Muscle of arm (tissue), 12 donors: ENCODE results near the gene RAB11FIP5. TPM values are rescaled to one million over a fixed set of nuclear protein-coding genes. Genes with fewer than 3 reads are reported as not detected.
A peak's percentile ranks its signal among the peaks of the same experiment; 100 is the strongest.

ENCODE experiments used
- DNase-seq: peaks from one replicate; pipeline ENCODE4 v3.0.0-alpha.2; 2013
- polyA plus RNA-seq, 12 donors: library from polyadenylated mRNA; unstranded; fragments of 120-200 nt; gene quantifications; one replicate each; pipeline ENCODE4 v1.2.1, GENCODE V29; 2013; ENCODE audit not compliant: insufficient read length in 12 of 12

Gene RAB11FIP5
- polyA plus RNA-seq, 12 donors, result 11.5 to 21.2 (median 13.7) TPM; not detected in 1

DNA sequence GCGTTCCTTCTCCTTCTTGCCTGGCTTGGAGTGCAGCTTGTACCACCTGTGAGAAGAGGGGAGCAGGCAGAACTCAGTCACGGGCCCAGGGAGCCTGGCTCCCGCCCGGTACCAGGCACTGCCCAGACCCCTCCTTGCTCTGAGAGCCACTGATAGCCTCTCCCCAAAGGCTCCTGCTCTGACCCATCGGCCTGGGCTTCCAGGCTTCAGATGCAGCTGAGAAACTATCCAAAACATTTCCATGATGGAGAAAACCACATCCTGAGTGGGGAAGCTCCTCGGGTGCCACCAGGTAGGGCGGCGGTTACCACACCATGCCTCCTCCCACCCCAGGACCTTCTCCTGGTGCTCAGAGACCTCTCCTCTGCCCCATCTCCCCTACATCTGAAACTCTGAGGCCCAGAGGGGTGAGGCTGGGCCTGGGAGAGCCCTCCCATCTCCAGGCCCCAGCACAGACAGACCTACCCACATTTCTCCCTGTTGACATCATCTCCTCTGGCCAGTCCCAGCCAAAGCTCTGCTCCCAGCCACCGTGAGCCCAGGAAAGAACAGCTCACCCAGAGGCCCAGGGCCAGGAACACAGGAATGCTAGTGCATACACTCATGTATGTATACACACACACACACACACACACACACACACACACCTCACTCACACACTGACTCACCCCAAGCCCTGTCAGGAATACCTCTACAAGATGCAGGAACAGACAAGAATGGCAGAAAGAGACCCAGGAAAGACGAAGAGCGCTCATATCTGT, 23.3 kb downstream of the RAB11FIP5 start:
- peak; percentile 71 for DNase-seq

DNA sequence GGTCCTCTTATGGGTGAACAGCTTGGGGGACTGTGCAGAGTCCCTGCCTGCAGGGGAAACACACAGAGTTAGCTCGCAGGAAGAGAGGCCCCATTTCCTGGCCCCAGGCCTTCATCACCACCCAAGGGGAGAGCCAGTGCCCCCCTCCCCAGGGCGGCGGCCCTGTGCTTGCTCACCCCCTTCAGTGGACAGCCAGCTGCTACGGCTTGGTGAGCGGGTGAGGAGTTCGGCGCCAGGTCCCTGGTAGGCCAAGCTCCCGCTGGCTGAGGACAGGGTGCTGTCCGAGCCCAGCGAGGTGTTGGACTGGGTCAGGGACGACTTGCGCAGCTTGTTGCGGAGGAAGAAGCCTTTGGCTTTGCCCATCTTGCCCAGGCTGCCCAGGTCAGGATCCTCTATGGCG, 24.0 kb downstream of the RAB11FIP5 start:
- DNase-seq, result no peak

DNA sequence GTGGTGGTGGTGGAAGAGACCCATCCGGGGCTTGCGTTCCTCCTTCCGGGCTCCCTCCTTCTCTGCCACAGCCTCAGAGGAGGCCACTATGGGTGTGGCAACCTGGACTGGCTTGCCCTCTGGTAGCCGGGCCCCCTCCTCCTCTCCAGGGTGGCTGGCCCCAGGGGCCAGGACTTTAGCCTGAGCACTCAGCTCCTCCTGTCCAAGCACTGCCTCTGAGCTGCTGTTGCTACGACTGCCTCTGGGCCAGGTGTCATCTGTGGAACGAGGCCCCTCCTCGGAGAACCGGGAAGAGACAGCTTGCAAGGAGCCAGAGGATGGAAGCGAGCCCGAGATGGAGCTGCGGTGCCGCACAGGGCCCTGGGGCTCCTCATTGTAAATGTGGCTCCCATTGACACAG, 24.5 kb downstream of the RAB11FIP5 start:
- no peak for DNase-seq

DNA sequence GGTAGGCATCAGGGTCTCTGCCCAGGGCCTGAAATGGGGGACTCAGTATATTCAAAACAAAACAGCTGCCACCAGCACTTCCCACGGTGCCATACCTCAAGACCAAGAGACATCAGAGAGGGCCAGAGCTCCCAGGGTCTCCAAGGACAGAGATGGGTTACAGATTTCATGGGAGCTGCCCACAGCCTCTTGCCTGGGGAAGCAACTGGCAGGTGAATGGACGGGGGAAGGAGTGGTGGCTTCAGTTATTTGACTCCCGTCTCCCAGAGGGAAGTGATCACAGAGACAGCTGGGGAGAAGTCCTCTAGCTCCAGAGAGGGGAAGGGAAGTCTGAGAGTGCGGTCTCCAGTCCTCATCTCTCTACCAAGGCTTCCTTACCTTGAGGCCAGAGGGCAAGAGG, 25.4 kb downstream of the RAB11FIP5 start:
- DNase-seq, result no peak

DNA sequence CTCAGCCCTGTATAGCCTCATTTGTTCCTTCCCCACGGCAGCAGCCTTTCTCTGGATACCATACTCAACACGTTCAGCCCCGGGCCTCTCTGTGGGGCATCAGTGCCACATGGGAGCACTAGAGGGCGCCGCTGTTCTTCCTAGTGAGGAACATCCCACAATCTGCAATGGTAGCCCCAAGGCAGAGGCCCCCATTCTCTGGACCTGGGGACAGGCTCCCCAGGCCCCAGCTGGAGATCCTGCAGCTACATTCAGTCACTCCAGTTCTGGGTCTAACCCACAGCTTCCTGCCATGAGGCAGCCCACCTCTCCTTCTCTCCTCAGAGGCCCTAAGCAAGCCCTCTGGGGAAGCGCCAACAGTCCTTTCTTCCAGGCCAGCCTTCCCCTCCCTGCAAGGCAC, 27.1 kb downstream of the RAB11FIP5 start:
- peak; percentile 73 for DNase-seq

DNA sequence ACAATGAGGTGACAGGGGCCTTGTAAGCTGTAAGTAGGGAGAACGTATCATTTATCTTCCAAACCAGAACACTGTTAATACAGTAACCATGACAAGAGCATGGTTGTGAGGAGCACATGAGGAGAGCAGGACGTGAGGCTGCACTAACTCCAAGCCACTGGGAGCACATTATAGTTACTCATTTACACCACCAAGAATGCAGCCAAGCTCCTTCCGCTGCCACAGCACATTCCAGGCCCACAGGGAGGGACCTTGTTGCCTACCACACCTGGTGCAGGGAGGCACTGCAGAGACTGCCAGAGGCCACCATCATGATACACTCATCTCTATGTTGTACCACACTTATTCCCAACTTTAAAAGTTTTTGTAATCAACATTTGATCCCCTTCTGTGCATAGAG, 27.8 kb downstream of the RAB11FIP5 start:
- no peak for DNase-seq

DNA sequence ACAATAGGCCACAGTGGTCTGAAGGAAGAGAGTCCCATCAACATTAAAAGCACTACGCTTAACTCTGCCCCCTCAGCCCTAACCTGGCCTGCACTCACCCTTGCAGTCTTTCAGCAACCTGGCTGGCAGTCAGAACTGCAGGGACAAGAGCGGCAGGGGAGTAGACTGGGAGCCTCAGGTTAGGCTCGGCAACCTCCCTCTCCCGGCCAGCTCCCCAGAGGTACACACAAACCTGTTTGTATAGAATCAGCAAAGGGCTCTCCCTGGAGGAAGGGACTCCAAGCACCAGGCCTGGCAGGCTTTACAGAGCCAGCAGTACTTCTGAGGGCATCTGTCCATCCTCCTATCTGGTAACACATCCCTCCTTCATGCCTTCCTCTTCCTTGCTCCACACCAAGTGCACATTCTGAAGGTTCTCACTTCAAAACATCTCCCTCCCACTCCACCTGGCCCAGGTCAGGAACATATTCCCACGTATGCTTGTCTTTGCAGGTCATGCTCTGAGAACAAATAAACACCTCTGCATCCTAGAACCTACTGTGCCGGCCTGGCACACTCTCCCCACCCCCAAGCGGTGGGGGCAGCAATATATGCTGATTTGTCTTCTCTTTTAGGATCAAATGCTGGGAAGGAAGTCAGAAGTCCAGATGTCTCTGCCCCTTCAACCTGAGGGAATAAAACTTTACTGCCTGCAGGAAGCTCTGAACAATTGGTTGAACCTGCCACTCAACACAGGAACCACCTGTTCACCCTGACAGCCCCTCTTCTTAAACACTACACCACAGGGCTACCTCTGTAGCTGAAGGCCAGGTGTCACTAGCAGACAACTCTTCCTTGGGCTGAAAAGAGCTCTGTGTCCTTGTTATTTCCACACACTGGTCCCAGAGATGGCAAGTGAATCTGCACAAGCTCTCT, 28.6 kb downstream of the RAB11FIP5 start:
- no peak for DNase-seq

DNA sequence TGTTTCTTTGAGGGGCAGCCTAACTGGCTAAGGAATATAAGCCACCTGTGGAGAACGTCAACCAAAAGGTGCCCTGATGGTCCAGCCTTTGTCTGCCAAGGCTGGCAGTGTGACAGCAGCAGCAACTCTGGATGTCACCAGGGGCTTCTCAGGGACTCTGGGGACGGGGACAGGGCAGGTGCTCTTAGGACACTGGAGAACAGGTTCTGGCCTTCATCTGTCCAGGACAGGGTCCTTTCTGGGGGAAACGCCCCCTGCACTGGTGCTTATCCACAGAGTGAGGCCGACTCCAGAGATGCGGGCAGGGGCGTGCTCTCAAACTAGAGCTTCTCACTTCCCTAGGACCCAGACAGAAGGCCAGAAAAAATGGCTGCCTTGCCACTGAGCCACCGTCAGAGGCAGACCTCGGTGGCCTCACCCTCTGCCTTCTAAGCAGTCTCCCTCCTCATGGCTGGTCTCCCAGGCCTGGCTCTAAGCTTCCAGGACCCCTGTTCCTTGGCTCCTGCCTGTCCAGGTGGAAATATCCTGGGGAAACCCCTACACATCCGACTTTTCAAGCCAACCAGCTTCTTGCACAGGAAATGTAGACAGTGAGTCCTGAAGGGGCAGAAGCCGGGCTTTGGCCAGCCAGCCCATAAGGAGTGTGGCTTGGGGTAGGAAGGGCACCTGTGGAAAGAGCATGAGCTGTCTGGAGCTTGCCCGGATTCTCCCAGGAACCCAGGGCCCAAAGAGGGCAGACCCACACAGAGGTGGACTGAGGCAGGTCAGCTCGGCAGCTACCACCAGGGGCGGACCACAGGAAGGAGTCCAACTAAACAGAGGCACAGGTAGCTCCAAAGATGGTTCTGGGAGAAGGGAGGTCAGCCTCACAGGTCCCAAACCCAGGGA, 30.0 kb downstream of the RAB11FIP5 start:
- DNase-seq, result no peak

DNA sequence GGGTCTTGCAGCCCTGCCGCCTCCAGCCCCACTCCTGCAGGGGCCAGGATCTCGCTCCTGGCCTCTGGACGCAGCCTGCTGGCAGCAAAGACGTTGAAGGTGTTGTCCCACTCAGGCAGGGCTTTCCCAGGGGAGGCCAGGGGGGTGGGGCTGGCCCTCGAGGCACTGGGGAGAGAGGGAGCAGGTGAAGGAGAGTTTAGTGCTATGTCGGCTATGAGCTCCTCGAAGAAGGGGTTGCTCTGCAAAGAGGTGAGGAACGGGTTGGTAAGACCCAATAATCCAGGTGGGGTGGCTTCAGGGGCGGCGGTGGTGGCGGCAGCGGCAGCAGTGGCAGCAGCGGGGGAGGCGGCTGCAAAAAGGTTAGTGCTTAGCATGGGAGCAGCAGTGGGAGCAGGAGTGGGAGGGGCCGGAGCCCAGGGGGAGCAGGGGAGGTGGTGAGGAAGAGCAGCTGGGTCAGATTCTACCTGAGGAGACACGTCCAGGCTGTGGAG, 31.5 kb downstream of the RAB11FIP5 start:
- no peak for DNase-seq

DNA sequence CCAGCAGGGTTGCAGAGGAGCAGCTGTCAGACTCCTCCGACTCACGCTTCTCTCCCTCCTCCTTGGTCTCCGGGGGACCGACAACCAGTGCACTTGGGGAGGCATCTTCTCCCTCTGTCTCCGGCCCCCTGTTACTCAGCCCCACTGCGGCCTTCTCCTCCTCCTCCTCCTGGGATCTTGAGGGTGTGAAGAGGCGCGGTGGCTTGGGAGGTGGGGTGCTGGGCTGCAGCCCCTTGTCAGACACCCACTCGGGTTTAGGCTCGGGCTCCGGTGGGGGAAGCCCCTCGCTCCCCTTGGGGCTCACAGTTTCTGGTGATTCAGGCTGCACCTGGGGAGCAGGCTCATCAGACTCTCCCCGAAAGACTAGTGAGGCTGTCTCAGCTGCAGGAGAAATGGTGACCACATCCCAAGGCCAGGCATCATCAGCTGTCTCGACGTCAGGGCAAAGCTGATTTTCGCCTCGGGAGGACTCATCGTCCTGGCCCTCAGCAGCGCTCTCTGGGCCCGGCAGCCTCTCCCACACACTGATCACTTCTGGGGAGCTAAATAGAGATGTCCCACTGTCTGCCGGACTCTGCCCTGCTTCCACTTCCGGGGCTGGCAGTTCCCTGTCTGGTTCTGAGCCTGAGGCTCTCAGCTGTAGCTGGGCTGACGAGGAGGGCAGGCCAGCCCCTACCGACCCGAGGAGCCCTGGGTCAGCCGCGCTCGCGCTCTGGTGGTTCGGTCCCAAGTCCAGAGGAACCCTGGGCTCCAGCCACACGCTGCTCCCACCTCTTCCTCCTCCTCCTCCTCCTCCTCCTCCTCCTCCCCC, 32.2 kb downstream of the RAB11FIP5 start:
- no peak for DNase-seq

DNA sequence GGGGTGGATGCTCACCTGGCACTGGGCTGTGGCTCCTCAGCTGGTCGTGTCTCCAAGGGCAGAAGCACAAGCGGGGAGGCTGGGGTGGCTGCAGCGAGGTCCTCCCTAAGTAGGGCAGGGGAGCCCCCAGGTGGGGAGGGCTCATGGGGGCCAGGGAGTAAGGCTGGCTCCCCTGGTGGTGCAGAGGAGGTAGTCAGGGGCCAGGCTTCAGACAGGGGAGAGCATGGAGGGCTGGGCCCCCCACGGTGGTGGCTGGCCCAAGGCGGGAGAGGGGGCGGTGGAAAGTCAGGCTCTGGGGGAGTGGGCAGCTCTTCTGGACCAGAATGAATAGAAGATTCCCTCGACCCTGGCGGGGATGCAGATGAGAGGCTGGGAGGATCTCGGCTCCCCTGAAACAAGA, 33.1 kb downstream of the RAB11FIP5 start:
- DNase-seq, result no peak

DNA sequence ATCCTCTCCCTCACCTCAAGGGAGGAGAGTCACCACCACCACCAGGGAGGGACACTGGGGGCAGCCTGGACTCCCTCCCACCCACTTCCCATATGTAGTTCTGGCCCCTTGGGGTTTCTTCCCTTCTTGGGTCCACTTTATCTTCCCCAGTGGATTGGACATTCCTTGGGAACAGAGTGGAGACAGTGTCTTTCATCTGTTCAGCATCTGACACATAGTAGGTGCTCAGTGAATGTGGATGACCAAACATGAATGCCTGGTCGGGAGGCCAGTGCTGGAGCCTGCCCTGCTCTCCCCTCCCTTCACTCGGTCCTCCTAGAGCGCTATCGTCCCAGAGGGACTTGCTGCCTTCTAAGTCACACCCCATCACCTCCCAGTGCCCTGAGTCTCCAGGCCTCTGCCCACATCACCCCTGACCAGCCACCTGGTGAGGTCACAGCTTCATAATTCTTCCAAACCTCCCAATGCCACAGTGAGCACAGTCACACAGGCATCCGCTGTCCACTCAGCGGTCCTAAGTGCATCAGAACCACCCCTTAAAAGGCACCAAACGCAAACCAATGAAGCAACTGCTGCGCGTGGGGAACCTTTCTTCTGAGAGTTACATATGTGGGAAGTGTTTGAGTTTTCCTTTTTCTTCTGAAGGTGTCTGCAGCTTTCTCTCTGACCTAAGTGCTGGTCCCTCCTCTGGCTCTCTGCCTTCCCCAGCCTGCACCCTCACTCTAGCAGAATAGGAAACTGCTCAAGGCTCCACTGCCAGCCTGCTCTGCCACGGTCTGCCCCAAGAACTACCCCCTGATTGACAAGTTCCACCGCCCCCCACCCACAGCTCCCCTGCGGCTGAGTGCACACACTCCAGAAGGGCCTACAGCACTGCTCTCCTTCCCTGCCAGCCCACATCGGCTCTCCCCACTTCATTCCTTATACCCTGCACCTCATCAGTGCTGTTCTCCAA, 34.0 kb downstream of the RAB11FIP5 start:
- no peak for DNase-seq

DNA sequence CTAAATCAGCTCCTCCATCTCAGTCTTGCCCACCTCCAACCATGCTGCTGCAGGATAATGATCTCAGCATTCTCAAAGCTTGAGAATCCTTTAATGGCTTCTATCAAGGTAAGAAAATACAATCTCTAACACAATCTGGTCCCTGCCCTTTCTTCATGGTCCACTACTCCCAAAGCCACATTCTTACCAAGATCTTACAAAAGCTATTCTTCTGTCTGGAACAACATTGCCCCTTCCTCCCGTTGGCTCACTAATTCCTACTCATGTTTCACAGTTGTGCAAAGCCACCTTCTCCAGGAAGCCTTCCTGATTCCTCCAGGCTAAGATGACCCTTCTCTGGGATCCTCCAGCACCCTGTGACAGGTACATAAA, 35.3 kb downstream of the RAB11FIP5 start:
- DNase-seq, result no peak

DNA sequence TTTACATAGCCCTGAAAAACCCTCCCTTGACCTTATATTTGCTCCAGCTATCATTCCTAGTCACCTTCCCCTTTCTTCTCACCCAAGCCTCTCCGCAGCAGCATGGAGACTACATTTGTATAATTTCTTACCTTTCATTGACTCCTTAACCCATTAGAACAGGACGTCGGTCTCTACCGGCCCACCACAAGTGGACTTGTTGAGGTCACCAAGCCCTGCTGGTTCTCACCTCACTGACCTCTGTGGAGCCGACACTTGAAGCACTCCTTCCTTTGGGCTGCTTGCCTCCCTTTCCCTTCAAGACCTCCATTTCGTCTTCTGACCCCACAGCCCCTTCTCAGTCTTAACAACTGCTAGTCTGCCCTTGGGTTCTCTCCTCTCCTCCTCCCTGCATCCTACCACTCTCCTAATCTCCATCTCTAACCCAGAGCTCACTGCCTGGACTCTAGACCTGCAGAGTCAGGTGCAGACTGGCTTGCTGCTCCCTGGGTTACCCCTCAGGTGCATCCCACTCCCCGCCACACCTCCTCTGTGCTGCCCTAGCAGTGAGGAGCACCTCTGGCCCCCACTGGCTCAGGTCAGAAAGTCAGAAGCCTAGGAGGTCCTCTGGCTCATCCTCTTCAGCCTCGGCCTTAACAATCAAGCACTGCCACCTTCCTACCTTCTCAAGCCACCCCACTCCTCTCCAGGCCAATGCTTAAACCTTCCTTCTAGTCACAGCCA, 35.9 kb downstream of the RAB11FIP5 start:
- DNase-seq, result no peak

DNA sequence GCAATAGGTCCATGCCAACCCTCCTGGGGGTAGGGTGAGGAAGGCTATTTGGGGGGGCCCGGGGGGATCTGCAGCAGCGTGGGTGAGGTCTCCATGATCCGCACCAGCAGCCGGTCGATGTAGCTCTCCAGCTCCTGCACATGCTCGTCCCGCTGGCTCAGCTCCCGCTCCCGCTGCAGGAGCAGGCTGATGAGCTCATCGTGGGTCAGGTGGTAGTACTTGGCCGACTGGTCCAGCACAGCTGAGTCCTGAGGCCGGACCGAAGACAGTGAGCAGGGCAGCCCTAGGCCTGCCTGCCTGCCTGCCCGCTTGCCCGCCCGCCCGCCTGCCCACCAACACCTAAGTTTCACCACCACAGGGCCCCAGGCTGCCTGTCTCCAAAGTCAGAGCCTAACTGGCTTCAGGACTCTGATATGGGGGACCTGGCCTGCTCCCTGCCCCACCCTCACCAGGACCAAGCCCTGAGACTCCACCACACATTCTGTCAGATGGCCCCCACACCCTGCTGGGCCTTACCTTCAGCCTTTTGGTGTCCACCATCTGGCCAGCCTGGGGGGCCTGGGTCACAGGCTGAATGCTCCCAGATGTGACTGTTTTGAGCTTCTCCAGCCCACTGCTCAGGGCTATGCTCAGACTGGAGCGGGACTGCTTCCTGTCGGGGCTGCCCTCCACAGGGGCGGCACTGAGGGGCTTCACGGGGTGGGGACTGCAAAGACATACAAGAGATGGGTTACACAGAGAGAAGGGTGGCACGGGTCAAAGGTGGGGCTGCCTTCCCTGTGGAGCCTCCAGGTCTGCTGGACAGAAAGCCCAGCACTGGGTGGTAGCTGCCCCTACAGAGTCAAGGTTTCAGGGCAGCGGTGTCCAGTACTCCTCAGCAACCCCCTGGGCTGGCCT, 37.0 kb downstream of the RAB11FIP5 start:
- DNase-seq, result peak; percentile 70

DNA sequence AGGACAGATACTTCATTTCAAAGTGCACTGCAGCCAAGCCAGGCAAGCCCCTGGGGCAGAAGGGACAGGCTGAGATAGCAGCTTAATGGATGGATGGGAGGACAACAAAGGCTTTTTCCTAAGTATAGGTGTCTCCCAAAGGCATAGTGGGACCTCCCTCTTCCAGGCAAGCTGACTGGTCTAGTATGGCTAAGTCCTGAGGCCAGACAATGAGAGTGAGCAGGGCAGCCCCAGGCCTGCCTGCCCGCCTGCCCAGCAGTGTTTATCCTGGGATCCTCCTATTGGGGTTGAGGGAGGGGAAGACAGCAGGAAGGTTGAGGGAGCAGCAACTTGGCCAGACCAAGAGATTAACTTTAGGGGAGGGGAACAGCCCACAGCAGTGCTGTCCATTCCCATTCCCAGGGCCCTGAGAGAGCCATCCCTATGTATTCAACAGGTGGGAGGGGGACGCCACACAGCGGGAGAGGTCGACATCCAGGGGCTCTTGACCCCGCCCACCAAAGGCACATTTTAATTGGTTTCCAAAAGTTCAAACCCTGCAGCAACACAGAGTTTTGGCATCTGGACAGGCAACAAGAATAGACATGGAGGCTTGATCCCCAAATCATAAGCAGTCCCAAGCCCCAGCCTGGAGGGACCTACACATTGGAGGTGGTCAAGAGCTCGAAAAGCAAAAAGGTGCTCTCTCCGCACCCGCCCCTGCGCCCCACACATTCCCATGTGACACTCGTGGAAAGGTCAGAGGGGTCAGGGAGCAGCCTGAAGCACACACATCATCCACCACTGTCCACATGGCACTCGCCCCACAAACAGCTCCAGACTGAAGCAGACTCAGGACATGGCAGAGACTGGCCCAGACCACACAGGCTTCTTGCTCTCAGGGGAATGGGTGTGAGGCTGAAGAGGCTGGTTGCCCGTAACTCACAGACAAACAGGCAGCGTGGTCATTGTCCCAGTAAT, 38.4 kb downstream of the RAB11FIP5 start:
- DNase-seq, result no peak

DNA sequence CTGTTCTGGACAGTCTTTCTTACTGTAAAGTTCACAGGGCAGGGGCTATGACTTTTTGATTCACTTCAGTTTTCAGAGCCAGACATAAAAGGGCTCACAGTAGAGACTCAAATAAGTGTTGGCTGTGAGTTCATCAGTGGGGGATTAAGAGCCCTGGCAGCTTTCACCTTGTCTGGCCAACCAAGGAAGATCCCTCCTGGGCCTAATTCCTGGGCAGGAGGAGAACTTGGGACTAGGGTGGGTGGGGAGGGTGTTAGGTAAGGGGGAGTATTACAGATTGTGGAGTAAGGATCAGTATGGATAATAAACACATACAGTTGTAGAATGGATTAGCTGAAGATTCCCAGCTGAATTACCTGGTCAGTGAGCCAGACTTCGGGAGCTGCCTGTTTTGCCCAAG, 40.3 kb downstream of the RAB11FIP5 start:
- DNase-seq, result no peak
